A549 (cell line): ENCODE data around the gene RELN.

ENCODE experiments used
- BHLHE40 ChIP-seq: IDR thresholded peaks from 2 replicates; pipeline ENCODE4 v1.6.1; 2012; ENCODE audit warnings: low read depth, low read length, inconsistent platforms
- CHD2 ChIP-seq: fragments of 150-350 bp; IDR thresholded peaks from 2 replicates; pipeline ENCODE4 v1.6.1; 2014; ENCODE audit warnings: low read length; ENCODE audit not compliant: partially characterized antibody
- CTCF ChIP-seq: fragments of >200 bp; sonication (Bioruptor Twin); formaldehyde crosslinking; IDR thresholded peaks from 3 replicates; pipeline ENCODE4 v1.5.1; 2016
- HOXB13 ChIP-seq: fragments of 250-450 bp; sonication (Bioruptor Pico); IDR thresholded peaks from 2 replicates; pipeline ENCODE4 v1.5.0; 2020; ENCODE audit warnings: low read depth, mild to moderate bottlenecking, moderate library complexity
- JUN ChIP-seq, 2 experiments: fragments of >200 bp; sonication (Bioruptor Twin); formaldehyde crosslinking; IDR thresholded peaks; 2 replicates in 1 of 2; 3 replicates in 1 of 2; pipeline ENCODE4 v1.6.1; 2016 to 2017
- KDM1A ChIP-seq: fragments of 200-600 bp; sonication (generic); IDR thresholded peaks from 2 replicates; pipeline ENCODE4 v1.6.1; 2016; ENCODE audit warnings: low read depth, mild to moderate bottlenecking
- MAX ChIP-seq: IDR thresholded peaks from 2 replicates; pipeline ENCODE4 v1.6.1; 2012
- POLR2A ChIP-seq: IDR thresholded peaks from 2 replicates; pipeline ENCODE4 v1.6.1; 2012; ENCODE audit warnings: mild to moderate bottlenecking, low read length
- POLR2AphosphoS2 ChIP-seq: conservative IDR thresholded peaks from 2 replicates; pipeline ENCODE4 v1.6.1; 2012; ENCODE audit warnings: low read length, improper control_type of control experiment, inconsistent platforms
- RAD21 ChIP-seq, 2 experiments: fragments of >200 bp in 1 of 2; sonication (Bioruptor Twin) in 1 of 2; formaldehyde crosslinking in 1 of 2; IDR thresholded peaks in 1 of 2; conservative IDR thresholded peaks in 1 of 2; 2 replicates in 1 of 2; 3 replicates in 1 of 2; pipeline ENCODE4 v1.6.1; 2012 to 2018; ENCODE audit warnings: inconsistent platforms in 1 of 2
- REST ChIP-seq: fragments of 200-600 bp; sonication (generic); IDR thresholded peaks from 2 replicates; pipeline ENCODE4 v1.6.1; 2016; ENCODE audit warnings: antibody characterized with exemption, mild to moderate bottlenecking, moderate library complexity
- ZC3H11A ChIP-seq: fragments of 450-650 bp; IDR thresholded peaks from 2 replicates; pipeline ENCODE4 v1.6.1; 2014; ENCODE audit warnings: antibody characterized with exemption, mild to moderate bottlenecking

- TF ChIP-seq POLR2A (no peak), CTCF (no peak), HOXB13 (no peak), MAX (no peak), ZC3H11A (no peak), POLR2AphosphoS2 (no peak), KDM1A (no peak), JUN (IDR thresholded peaks at IDR 0.05) (no peak), RAD21 (conservative IDR thresholded peaks at IDR 0.05 in 1 of 2, IDR thresholded peaks at IDR 0.05 in 1 of 2) (no peak), REST (no peak), CHD2 (no peak), BHLHE40 (no peak)
These were observed 356.5 kb downstream of the RELN start for GRCh38 chr7:103632972-103633371.
